Stimulated activated CD8-positive, alpha-beta memory T cell treated with anti-CD3 and anti-CD28 coated beads, Interleukin-2, amount 100 ng/mL, for 48 hours (primary cell): Measurements from ENCODE around the gene CLCNKB.

Experiments
- DNase-seq, 2 donors: peaks; one replicate each; pipeline ENCODE4 v3.0.0-alpha.2; 2020; ENCODE audit warnings: low read depth in 2 of 2

The CLCNKB gene

GRCh38 chr1:16095447-16095846 lies 51.9 kb downstream of the CLCNKB start:
- DNase-seq = no peak

- no peak for DNase-seq
These were observed 55.8 kb downstream of the CLCNKB start for GRCh38 chr1:16099412-16099811.

- no peak for DNase-seq
These were observed 58.0 kb downstream of the CLCNKB start for GRCh38 chr1:16101623-16102022.
